ENCODE measurements around the gene MPP3. TPM values are rescaled to one million over a fixed set of nuclear protein-coding genes. Genes with fewer than 3 reads are reported as not detected.
"Not testable (repeated sequence)": the region's sequence is repeated elsewhere in the genome, so short reads cannot be mapped to it uniquely, and the experiment has no call there.

Gene MPP3
- total RNA-seq, 1 donor from 2014 or later, result 22.3 TPM

- DNase-seq (ENCODE audit: low spot score), result peak; percentile 65
These were observed 31.4 kb upstream of the MPP3 start for GRCh38 chr17:43864161-43864984.

DNA sequence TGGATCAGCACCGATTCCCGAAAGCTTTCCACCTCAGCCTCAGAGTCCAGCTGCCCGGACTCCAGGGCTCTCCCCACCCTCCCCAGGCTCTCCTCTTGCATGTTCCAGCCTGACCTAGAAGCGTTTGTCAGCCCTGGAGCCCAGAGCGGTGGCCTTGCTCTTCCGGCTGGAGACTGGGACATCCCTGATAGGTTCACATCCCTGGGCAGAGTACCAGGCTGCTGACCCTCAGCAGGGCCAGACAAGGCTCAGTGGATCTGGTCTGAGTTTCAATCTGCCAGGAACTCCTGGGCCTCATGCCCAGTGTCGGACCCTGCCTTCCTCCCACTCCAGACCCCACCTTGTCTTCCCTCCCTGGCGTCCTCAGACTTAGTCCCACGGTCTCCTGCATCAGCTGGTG is 29.0 kb upstream of the MPP3 start:
- no peak for DNase-seq (ENCODE audit: low spot score)

DNA sequence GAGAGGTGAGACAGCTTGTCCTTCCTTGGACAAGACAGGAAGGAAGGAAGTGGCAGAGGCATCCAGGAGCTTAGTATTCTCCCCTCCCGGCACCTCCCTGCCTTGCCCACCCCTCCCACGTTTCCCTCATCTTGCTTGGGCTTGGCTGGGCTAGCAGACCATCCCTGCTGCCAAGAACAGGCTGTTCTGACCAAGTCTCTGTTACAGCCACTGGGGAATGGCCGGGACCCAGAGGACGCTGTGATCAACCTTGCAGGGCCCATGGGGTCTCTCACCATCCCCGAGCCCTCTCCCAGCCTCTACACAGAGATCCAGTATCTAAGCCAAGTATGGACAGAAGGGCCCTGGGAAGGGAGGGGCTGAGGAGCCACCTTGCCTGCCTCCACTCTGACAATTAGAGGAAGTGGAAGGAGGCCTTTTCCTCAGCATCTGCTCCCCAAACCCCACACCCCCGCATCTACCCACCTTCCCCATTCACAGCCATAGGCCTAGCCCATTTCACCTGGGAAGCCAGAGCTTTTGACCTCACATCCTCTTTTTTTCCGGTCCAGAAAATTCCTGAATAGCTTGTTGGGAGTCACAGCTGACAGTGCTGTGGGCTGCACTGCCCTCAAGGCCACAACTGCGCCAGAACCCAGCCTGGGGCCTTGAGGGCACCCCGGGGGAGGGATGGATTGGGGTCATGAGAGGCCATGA is 28.1 kb upstream of the MPP3 start:
- DNase-seq (ENCODE audit: low spot score), result peak; percentile 57

DNA sequence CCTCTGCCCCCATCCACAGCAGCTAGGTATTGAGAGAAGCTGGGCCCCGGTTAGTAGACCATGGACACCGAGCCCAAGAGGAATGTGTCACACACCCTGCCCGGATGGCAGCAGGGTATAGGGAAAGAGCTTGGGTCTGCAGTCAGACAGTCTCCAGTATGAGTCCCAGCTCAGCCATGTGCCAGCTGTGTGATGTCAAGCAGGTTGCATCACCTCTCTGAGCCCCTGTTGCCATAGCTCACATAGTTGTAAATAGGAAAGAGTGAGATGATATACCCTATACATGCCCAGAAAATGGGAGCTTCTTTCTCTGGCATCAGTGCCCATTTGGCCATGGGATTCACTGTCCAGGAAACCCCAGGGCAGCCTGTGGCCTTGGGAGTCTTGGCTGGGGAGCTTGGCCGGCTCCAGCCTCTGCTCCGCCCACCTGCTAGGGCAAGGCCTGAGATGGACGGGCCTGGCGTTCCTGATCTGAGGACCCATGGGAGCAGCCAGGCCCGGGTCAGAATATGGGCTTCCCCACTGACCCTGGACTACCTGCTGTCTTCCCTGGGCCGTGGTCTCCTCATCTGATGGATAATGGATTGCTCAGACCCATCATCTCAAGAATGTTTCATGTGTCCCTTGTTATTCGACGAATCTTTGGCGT is 27.3 kb upstream of the MPP3 start:
- DNase-seq (ENCODE audit: low spot score), result peak; percentile 76

- DNase-seq (ENCODE audit: low spot score), result no peak
These were observed 25.1 kb upstream of the MPP3 start for GRCh38 chr17:43857957-43858600.

GRCh38 chr17:43857141-43857540 is 24.2 kb upstream of the MPP3 start:
- no peak for DNase-seq (ENCODE audit: low spot score)

GRCh38 chr17:43856141-43856540 is 23.2 kb upstream of the MPP3 start:
- DNase-seq (ENCODE audit: low spot score), result no peak

GRCh38 chr17:43855061-43855460 is 22.1 kb upstream of the MPP3 start:
- DNase-seq (ENCODE audit: low spot score), result no peak

- DNase-seq (ENCODE audit: low spot score), result no peak
These were observed 21.6 kb upstream of the MPP3 start for GRCh38 chr17:43854498-43854897.

DNA sequence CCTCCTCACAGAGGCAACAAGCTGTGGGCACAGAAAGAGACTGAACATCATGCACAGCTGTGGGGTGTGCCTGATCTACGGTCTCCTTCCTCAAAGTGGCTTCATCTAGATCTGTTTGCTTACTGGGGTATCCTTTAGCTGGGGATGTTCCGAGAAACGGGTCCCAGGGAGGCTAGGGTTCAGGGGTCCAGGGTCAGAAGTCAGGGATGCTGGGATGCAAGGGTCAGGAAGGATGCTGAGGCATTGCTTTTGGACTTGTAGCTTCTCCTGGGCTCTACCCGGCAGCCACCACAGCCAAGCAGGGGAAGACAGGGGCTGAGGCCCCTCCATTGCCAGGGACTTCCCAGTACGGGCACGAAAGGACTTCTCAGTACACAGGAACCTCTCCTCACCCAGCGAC is 20.6 kb upstream of the MPP3 start:
- no peak for DNase-seq (ENCODE audit: low spot score)

- DNase-seq (ENCODE audit: low spot score), result no peak
These were observed 19.6 kb upstream of the MPP3 start for GRCh38 chr17:43852571-43852970.

- DNase-seq (ENCODE audit: low spot score), result no peak
These were observed 16.2 kb upstream of the MPP3 start for GRCh38 chr17:43849116-43849515.

DNA sequence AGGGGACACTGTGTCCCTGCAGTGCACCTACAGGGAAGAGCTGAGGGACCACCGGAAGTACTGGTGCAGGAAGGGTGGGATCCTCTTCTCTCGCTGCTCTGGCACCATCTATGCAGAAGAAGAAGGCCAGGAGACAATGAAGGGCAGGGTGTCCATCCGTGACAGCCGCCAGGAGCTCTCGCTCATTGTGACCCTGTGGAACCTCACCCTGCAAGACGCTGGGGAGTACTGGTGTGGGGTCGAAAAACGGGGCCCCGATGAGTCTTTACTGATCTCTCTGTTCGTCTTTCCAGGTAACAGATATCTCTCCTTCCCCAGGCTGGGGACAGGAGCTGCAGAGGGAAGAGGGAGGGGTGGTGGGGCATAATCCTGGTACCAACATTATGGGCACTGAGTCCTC is 15.7 kb upstream of the MPP3 start:
- DNase-seq (ENCODE audit: low spot score), result no peak

GRCh38 chr17:43846963-43847371 is 14.0 kb upstream of the MPP3 start, which contains the start of gene CD300LG:
Gene CD300LG (plus strand): TSS chr17:43847176. CDS start chr17:43847217, 41 bp downstream.
- no peak for DNase-seq (ENCODE audit: low spot score)

GRCh38 chr17:43846221-43846712 is 13.3 kb upstream of the MPP3 start:
- DNase-seq (ENCODE audit: low spot score), result peak; percentile 94

DNA sequence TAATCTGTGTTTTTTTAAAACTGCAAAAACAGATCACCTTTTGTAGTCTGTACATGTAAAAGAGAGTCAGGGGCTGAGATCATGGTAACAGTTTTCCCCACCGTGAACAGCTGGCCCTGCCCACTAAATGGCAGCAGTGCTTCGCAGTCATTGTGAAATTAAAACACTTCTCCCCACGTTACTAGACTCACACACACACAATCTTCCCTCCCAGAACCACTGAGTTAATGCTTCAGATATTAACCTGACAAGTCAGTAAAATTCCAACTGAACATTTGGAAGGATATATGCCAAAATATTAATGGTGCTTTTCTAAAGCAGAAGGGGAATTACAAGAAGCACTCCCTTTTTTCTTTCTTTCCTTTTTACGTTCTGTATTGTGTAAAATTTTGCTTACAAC is 12.8 kb upstream of the MPP3 start:
- DNase-seq (ENCODE audit: low spot score), result no peak

DNA sequence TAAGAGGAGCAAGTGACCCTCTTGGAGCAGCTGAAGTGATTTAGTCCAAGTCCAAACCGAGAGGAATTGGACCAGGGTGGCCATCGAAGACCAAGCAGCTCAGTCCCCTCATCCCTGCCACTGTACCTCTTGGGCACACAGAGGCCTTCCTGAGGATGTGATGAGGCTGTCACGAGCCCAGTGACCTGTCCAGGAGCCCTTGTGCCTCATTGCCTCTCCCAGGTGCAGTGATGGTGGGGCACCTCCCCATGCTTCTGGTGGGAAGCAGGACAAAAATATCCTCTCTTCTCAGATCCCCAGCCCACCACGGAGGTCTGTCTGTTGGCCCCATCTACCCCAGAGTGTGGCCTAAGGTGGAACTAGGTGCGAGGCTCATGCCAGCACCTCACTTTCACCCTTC is 11.3 kb upstream of the MPP3 start:
- DNase-seq (ENCODE audit: low spot score), result no peak

GRCh38 chr17:43842975-43843325 is 10.0 kb upstream of the MPP3 start:
- DNase-seq (ENCODE audit: low spot score), result no peak

GRCh38 chr17:43842091-43842974 is 9.4 kb upstream of the MPP3 start:
- DNase-seq (ENCODE audit: low spot score), result not testable (repeated sequence)

DNA sequence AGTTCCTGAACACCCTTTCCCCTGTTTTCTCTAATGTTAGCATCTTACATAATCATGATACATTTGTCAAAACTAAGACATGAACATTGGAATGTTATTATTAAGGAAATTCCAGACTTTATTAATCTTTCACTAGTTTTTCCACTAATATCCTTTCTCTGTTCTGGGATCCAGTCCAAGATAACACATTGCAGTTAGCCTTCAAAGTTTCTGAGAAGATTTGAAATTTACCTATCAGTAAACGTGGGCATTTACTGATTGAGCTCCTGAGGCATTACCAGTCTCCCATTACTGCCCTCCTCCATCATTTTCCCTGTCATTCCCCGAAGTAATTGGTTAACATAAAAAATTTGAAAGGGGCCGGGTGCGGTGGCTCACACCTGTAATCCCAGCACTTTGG is 8.3 kb upstream of the MPP3 start:
- no peak for DNase-seq (ENCODE audit: low spot score)

- no peak for DNase-seq (ENCODE audit: low spot score)
These were observed 7.9 kb upstream of the MPP3 start for GRCh38 chr17:43840814-43841213.

All from mesenteric fat pad (tissue), 1 donor.